Cardiac septum (tissue), 1 donor: Measurements from ENCODE around the gene DMBX1. TPM values are rescaled to one million over a fixed set of nuclear protein-coding genes. Genes with fewer than 3 reads are reported as not detected.

Source experiments
- DNase-seq: peaks from one replicate; pipeline ENCODE4 v3.0.0-alpha.2; 2020; ENCODE audit warnings: low spot score
- intact Hi-C: fragments of 100-400 bp; cut with DNase I; formaldehyde crosslinking; loops from one replicate; pipeline ENCODE4 v1.14.0; 2022
- total RNA-seq: library from RNA; stranded (reverse); fragmentation: NEBNext Ultra II Directional; extraction: Animal tissue kit (Norgen Biotek cat#: 25700); gene quantifications from one replicate; pipeline ENCODE4 v1.2.1, GENCODE V29; 2021
- donor health status: DM: no; HTN: no; CAD: no.

The DMBX1 gene
- total RNA-seq, 1 donor from 2014 or later: not detected

DNA sequence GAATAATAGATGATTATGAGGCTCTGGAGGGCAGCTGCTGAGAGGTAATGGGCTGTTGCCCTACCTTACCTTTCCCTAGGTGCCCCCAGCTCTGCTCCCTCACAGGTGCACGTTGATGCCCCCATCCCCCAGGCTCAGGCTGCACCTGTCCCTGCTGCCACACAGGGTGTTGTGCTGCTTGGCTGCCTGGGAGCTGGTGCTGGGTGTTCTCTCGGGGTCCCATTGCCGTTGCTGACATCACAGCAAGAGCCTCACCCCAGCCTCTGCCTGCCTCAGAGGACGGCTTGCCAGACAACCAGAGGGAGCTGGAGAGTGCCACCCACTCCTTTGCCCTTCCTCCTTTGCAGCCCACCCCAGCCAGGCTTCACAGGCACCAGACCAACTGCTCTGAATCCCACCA, 31.4 kb upstream of the DMBX1 start:
- DNase-seq: no peak
- intact Hi-C loops: no loop called here

DNA sequence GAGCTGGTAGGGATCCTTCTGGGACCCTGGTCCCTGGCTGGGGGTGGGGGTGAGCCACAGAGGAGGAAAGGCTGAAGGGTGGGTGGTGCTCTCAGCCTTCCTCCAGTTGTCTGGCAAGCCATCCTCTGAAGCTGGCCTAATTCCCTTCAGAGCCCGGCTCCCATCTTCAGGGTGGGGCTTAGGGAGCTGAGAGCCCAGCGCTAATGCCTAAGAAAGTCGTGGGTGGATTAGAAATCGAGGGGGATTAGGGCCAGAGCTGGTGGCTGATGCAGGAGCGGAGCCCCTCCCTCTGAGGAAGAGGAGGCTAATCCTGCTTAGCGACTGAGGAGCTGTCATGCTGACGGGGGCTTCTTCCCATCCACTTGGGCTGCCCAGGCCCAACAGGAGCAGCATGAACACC, 30.8 kb upstream of the DMBX1 start:
- no peak for DNase-seq
- intact Hi-C loops: no loop called here

GRCh38 chr1:46459315-46459714, 30.3 kb upstream of the DMBX1 start:
- no peak for DNase-seq
- intact Hi-C loops: no loop called here

- DNase-seq: no peak
- intact Hi-C loops: no loop called here
Observed at GRCh38 chr1:46461017-46461808, 28.4 kb upstream of the DMBX1 start.

DNA sequence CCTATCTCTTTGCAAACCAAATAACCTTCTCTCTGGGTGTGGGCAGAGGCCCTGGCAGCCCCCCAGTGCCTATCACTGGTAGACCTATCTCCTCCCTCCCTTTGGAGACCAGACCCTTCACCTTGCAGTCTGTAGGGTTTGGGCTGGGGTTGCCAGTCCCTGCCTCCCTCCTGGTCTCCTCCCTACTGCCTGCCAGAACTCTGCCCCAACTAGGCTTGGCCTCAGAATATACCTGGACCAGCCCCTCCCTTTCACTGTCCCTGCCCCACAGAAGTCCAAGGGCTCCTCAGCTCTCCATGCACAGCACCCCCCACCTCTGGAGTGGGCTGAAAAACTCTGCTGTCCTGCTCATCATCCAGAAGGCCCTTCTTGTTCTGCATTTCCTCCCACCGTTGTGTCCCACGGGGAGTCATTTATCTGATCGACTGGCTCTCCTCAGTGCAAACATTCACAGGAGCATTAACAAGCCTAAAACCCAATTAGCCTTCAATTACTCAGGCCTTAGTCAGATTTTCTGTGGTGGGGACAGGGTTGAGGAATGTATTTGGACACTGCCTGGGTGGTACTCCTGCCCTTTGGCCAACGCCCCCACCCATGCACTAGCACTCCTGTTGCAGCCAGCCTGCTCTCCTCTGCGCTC, 27.7 kb upstream of the DMBX1 start:
- no peak for DNase-seq
- intact Hi-C loops: no loop called here

GRCh38 chr1:46464013-46464548, 25.6 kb upstream of the DMBX1 start:
- intact Hi-C loops: no loop called here
- no peak for DNase-seq

DNA sequence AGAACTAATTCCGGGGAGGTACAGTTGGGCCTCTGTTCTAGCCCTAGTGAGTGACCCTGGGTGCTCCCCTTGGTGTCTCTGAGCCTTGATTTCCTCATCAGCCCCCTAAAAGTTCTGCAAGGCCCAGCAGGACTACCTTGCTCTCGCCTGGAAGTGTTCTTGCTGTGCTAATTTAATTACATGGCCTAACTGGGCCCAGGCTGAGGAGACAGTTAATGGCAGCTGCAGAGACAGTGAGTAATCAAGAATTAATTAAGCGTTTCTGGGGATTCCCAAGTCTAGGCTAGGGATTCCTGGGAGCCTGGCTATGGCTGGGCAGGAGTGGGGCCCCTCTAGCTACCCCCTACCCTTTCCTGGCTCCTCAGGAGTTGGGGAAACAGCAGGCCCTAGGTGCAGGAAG, 24.7 kb upstream of the DMBX1 start:
- DNase-seq: no peak
- intact Hi-C loops: no loop called here

DNA sequence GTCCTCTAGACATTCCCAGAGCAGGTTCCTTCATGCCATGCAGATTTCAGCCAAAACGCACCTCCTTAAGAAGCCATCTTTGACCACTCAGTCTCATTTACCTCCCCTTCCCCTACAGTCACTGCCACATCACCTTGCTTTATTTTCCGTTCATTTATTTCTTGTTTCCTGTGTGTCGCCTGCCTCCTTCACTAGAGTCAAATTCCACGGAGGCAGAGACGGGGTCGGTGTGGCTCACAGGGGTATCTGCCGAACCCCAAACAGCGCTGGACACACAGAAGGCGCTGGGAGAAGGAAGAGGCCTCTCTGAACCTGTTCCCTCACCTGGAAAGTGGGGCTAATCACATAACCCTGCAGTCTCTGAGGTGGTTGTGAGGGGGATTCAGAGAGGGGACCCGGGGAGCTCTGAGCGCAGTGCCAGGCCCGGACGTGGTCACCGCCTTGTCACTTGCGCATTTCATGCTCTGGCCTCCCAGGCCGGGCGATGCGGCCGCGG, 23.6 kb upstream of the DMBX1 start:
- DNase-seq: no peak
- intact Hi-C loops: no loop called here

- DNase-seq: no peak
Observed at GRCh38 chr1:46466477-46467182, 23.0 kb upstream of the DMBX1 start.

GRCh38 chr1:46467183-46467504, 22.5 kb upstream of the DMBX1 start:
- intact Hi-C loops: no loop called here
- DNase-seq: no peak

More at GRCh38 chr1:46466477-46467182, 23.0 kb upstream of the DMBX1 start:
- intact Hi-C loops: no loop called here

DNA sequence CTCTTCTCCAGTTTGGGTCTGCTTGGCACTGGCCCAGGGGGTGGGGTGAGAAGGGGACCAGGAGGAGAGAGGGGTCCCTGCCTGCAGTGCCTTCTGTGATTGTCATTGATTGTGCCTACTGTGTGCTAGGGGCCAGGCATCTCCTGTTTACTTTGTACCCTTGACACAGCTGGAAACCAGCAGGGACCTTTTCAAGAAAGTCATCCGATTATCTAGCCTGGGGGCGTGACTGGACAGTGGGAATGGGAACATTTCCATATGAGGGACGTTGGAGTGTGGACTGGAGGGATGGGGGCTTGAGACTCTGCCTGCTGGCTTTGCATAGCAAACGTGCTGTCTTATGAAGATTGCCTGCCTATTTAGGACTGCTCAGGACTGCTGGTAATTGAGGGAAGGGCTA, 19.8 kb upstream of the DMBX1 start:
- intact Hi-C loops: no loop called here
- DNase-seq: no peak

DNA sequence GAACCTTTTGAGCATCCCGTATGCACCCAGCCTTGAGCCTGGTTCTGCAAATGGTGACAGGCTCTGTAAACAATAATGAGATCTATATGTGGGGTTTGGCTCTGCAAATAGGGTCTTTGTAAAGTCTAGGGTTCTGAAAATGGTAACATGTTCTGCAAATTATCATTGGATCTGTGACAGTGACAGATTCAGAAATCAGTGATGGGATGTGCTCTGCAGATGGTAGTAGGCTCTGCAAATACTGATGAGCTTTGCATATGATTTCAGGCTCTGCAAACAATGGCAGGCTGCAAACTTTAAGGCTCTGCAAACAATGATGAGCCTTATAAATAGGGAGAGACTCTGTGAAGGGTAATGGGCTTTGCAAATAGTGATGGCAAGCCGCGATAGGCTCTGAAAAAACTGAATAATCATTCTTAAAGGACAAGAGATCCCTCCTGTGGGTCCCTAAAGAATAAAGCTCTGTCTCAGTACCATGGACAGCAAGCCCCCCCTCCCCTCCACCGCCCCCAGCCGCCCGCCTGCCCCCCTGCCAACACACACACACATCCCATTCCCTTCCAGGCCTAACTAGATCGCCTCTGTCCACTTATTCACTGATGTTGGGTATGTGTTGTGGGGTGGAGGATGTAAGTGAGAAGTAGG, 17.7 kb upstream of the DMBX1 start:
- DNase-seq: no peak
- intact Hi-C loops: no loop called here

- DNase-seq: no peak
- intact Hi-C loops: no loop called here
Observed at GRCh38 chr1:46472498-46473181, 17.0 kb upstream of the DMBX1 start.

DNA sequence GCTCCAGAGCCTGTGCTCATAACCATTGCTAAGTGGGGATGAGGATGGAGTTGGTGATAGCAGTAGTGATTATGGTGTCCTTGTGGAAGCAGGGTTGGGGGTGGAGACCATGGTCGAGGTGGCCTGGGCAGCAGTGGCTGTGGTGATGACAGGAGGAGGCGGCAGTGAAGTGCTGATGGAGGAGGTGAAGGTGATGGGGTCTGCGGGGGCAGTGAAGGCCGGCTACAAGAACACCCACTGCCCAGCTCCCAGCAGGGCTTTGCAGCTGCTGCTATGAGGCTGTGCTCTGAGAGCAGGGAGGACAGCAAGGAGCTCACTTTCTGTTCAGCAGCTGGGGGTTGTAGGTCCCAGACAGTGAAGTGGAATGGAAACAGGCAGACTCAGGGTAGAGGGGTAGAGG, 15.6 kb upstream of the DMBX1 start:
- intact Hi-C loops: no loop called here
- DNase-seq: no peak

DNA sequence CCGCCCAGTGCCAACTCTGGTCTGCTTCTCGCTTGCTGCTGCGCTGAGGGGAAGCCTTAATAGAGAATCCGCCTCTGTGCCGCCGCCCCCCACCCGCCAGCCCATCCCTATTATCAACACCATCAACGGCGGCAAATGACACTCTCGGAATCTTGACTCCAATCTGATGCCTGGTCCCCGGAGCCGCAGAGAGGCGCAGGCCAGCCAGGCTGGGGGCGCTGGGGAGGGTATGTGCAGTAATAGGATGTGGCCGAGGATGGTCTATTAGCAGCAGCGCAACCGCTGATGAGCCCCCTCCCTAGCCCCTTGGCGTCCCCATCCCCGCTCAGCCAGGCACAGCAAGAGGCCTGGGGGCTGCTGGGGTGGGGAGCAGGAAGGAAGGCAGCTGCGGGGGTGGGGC, 15.1 kb upstream of the DMBX1 start:
- DNase-seq: no peak
- intact Hi-C loops: no loop called here

DNA sequence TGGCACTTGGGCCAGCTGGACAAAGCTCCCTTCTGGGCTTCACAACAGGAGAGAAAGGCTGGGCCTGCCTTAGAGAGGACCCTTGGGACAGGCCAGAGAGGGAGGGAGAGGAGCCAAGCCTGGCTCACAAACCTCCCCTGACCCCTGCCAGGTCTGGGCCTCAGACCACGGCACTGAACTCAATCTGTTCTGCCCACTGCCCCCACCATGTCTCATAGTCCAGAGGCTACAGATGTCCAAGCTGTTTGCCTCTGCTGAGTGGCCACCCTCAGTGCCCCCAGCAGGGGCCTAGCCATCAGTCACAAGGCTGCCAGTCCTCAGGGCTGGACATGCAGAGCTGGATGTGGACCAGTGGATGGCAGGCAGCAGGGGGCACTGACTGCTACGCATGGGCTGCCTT, 13.0 kb upstream of the DMBX1 start:
- intact Hi-C loops: loop anchor here (1.0 kb wide), 1 partner anchor 52 kb away; no protein-coding TSS in a partner anchor
- DNase-seq: no peak

GRCh38 chr1:46477153-46477929, 12.3 kb upstream of the DMBX1 start:
- peak; percentile 85 for DNase-seq
- intact Hi-C loops: loop anchor here (1.0 kb wide), 1 partner anchor 51 kb away; no protein-coding TSS in a partner anchor

- DNase-seq: no peak
- intact Hi-C loops: no loop called here
Observed at GRCh38 chr1:46478721-46479485, 10.7 kb upstream of the DMBX1 start.
